Body of pancreas (tissue), 4 donors: ENCODE results near the gene KCNAB2.

Experiments used
- CTCF ChIP-seq, 7 experiments: fragments of 450-650 bp in 4 of 7; fragments of 200-600 bp in 3 of 7; sonication (generic) in 3 of 7; IDR thresholded peaks; one replicate each; pipeline ENCODE4 v1.5.1; 2016 to 2019; ENCODE audit warnings: antibody characterized with exemption in 7 of 7
- POLR2A ChIP-seq, 3 donors: fragments of 450-650 bp; IDR thresholded peaks; one replicate each; pipeline ENCODE4 v1.6.1; 2016; ENCODE audit warnings: antibody characterized with exemption in 3 of 3, mild to moderate bottlenecking in 2 of 3

- TF ChIP-seq CTCF (IDR thresholded peaks at IDR 0.05) = no peak
- TF ChIP-seq POLR2A (IDR thresholded peaks at IDR 0.05) = no peak
Observed at GRCh38 chr1:6075748-6076147, 30.1 kb downstream of the KCNAB2 start.
